Measurements from ENCODE around the gene ZDHHC3.

ZDHHC3 gene

GRCh38 chr3:44926921-44927320 is 49.1 kb downstream of the ZDHHC3 start:
- DNase-seq (ENCODE audit: low spot score) = no peak

- DNase-seq (ENCODE audit: low spot score) = no peak
Observed at GRCh38 chr3:44926172-44926571, 49.8 kb downstream of the ZDHHC3 start.

DNA sequence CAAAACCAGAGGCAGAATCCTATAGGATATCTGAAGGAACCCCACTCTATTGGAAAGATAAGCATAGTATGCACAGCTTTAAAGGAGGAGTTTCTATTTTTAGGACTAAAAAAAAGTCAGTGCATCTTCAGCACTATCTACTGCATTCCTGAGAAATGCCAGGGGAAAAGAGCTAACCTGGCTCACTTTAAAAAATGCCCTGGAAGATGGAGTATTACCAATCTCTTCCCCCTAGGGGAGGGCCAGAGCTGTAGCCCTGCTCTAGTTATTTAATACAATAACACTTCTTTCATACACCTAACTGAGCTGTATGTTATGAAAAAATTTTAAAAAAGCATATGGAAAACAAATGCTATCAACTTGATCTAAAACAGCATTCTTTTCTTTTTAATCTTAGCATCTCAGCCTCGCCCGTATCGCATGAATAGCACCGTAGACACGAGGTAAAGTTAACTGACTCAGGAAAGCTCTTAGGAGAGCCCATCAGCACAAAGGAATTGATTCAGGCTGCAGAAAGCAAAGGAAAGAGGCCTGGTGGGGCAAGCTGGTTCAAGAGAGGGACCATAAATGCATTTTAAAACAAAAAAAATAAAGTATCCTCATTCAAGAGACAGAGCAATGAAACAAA is 51.4 kb downstream of the ZDHHC3 start:
- DNase-seq (ENCODE audit: low spot score) = no peak

DNA sequence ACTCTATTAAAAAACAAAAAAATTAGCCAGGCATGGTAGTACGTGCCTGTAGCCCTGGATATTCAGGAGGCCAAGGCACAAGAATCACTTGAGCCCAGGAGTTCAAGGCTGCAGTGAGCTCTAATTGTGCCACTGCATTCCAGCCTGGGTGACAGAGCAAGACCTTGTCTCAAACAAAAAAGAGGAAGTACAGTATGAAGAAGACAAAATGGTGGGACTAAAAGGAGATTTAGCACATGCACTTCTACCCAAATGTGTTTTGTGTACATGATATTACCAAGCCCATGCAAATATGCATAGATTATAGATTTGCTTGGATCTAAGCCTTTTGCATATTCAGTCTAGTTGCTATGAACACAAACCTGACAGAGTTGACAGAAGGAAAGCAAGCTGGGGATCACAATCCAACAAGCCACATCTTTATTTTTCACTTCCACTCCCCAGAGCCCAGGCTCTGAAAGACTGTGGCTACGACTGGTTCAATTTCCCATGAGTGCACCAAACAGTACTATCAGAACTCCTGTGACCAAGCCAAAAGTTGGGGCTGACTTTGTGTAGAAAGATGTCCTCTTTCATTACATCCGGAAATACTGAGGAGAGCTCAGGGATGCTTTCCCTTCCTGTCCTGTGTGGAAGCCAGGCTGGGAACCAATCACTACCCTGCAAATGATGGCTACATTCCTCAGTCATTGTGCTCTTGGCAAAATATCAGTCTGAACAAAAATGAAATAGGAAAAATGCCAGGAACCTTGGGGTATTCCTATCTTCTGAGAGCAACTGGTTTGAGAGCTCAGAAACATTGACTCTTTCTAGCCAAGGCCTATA is 52.1 kb downstream of the ZDHHC3 start:
- DNase-seq (ENCODE audit: low spot score) = peak; percentile 52

DNA sequence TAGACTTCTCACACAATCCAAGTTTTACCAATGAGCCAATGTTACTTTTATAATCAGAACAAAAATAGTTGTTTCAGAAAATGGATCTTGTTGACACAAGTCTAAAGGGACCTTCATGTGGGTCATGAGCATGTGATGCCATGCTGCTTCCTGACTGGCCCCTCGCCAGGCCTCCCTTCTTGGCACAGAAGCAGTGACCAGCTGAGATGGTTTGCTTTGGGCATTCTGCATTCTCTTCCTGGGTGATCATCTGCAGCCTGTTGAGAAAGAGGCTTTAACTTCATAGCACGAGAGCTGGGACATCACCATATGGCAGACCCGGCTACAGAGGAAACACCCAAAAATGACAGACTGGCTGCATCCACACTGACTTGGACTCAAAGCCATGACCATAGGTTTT is 55.9 kb downstream of the ZDHHC3 start:
- DNase-seq (ENCODE audit: low spot score) = no peak

DNA sequence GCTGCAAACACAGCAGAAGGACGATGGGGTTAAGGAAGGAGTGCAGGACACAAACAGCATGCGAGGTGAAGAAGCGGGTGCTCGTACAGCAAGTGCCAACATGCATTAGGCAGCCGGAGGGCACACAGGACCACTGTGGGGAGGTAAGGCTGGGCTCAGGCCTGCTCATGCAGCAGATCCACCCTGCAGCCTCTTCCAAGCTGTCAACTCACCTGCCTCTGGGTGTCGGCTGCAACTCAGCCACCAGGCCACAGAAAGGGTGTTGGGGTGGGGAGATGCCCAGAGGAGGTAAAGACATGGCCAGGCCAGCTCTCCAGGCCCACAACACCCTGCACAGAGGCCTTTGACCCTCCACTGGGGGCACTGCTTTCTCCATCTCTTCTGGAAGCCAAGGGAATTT is 57.4 kb downstream of the ZDHHC3 start:
- DNase-seq (ENCODE audit: low spot score) = no peak

DNA sequence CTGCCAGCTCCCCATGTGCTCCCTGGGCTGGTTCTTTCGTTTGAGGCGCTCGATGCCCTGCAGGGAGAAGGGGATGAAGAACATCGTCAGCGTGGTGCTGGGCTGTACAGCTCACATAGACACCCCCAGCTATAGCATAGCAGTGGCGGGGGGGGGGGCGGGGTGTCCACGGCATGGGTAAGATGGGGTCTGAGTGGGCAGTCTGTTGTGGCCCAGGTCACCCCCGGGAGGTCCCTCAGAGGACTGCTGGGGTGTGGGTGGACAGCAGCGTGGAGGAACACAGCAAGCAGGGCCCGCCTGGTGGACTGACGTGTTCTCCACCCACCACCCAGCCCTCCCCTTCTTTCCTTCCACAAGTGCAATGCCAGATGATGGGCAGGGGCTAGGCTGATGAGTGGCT is 57.9 kb downstream of the ZDHHC3 start:
- no peak for DNase-seq (ENCODE audit: low spot score)

DNA sequence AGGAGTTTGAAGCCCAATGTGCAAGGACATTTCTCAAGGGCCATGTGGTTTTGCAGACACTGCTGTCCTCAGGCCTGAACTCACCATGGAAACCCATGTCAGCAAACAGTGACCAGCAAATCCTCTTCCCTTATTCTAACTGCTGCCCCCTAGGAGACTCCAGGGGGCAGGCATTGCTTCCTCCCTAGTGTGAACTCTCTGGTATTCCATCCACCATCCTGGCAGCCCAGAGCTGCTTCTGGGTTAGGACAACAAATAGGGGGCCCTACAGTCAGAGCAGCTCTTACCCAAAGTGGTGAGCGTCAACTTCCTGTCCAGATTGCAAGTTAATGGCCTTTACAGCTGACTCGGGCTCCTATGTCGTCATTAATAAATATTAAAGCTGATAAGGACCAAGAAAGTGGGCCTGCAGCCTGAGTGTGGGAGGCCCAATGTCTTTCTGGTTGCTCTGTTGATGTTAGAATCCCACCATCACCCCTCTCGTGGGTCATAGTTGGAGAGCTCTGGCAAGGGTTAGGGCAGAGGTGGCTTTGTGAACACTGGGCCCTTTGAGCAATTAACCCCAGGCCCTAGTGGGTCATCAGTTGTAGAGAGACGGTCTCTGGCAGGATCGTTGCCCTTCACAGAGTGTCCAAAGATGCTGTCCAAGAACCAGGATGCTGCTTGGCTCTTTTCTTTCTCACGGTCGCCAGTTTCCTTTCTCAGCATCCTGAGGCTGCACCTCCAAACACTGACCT is 60.1 kb downstream of the ZDHHC3 start:
- peak; percentile 72 for DNase-seq (ENCODE audit: low spot score)

GRCh38 chr3:44914936-44915335 is 61.0 kb downstream of the ZDHHC3 start:
- peak; percentile 44 for DNase-seq (ENCODE audit: low spot score)

- peak; percentile 82 for DNase-seq (ENCODE audit: low spot score)
Observed at GRCh38 chr3:44913868-44914468, 62.0 kb downstream of the ZDHHC3 start.

DNA sequence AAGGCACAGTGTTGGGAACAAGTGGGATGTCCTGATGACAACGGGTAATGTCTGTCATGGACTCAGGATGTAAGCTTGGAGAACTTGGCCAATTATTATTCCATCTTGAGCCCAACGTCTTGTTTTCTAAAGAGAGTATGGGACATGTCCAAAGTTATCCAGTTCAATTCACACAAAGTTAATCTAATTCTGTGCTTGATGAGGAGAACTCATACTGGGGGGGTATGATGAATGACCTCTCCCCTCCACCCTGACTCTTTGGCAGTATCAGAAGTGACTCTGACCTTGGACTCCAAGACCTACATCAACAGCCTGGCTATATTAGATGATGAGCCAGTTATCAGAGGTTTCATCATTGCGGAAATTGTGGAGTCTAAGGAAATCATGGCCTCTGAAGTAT is 65.3 kb downstream of the ZDHHC3 start:
- no peak for DNase-seq (ENCODE audit: low spot score)

DNA sequence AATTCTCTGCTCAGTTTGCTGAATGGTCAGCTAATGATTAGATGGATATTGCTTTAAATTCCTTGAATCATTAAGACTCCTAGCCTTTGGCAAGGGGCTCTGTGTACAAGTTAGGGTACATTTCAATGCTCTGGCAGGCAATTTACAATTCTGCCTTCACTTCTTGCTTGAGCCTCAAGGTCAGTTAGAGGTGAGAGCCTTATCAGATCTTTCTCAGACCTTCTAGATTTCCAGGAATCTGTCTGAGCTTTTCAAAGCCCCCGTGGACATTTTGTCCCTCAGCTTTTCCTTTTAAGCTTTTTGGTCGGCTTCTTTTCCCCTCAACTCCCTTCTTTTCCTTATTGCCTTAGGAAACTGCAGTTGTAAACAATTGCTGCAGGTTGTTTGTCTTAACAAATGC is 66.9 kb downstream of the ZDHHC3 start:
- no peak for DNase-seq (ENCODE audit: low spot score)

- DNase-seq (ENCODE audit: low spot score) = no peak
Observed at GRCh38 chr3:44907612-44908011, 68.4 kb downstream of the ZDHHC3 start.

DNA sequence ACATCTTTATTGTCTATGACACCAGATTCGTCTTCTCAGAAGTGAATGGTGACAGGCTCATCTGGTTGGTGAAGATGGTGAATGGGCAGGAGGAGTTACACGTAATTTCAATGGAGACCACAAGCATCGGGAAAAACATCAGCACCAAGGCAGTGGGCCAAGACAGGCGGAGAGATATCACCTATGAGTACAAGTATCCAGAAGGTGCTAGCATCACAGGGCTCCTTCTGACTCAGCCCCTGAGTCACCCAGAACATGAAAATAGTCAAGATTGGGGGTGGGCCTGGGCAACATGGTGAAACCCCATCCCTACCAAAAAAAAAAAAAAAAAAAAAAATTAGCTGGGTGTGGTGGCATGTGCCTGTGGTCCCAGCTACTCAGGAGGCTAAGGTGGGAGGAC is 69.0 kb downstream of the ZDHHC3 start:
- no peak for DNase-seq (ENCODE audit: low spot score)

DNA sequence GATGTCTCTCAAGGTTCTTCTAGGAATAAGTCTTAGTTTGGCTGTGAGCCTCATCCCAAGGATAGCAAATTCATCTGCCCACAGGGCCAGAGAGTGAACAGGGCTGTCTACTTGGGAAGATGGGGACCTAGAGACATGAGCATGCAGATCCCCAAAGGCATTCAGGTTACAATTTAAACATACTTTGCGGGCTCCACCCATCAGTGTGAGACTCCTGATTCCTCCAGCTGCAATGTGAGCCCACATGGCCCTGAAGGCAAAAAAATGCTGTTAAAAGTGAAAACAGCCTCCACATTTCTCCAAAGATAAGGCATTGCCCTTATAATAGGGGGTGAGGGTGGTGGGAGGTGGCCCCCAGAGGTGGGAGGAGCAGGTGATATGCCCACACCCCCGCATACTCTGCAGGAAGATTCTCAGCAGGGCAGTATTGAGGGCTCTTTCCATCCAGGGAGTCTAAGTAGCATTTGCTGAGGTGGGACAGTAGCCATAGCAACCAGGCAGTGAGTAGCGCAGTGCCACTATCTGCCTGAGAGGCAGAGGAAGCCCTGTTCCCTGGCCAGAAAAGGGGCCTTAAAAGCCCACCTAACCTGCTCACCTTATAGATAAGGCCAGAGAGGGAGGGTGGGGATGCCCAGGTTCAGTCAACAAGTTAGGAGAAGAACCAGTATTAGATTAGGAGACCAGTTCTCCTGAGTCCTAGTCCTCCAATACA is 70.4 kb downstream of the ZDHHC3 start:
- DNase-seq (ENCODE audit: low spot score) = no peak

- no peak for DNase-seq (ENCODE audit: low spot score)
Observed at GRCh38 chr3:44903751-44904150, 72.2 kb downstream of the ZDHHC3 start.

- no peak for DNase-seq (ENCODE audit: low spot score)
Observed at GRCh38 chr3:44903314-44903713, 72.7 kb downstream of the ZDHHC3 start.

DNA sequence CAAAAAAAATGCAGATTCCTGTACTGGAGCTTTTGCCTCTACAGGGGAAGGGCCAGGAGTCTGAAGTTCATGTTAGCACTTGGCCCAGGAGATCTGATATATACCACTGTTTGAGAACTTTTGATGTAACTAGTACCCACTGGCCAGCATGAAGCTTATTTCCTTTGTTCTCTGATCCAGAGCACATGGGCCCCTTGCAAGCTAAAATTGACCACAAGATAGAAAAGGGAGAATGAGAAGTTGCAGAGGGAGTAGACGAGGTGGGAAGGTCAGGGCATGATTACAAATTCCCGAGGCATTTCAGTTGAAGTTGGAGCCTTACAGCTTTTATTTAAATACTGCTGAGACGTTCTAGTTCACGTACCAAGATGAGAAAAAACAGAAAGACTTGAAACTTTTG is 73.3 kb downstream of the ZDHHC3 start:
- DNase-seq (ENCODE audit: low spot score) = no peak

DNA sequence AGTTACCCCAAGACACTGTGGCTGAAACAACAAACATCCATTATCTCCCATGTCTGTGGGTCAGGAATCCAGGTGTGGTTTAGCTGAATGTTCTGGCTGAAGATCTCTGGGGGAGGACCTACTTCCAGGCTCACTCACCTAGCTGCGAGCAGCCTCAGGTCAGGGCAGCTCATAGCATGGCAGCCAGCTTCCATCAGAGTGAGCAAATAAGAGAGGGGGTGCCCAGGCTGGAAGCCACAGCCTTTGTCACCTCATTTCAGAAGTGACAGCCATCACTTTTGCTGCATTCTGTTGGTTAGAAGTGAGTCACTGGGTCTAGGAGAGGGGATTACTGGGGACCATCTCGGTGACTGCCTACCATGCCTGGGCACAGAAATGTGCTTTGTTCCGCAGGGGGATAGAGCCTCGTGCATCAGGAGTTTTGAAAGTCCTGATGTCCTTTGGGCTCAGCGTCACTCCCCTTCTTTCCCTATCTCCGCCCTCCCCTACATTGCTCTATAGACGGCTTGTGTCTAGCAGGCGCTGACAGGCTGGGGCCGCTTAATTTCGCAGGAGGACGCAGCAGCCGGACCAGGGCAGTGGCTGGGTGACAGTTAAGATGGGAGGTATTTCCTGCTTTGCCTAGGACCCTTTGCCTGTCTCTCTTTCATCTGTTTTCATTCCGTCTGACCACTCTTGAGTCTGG is 76.1 kb downstream of the ZDHHC3 start:
- DNase-seq (ENCODE audit: low spot score) = no peak

DNA sequence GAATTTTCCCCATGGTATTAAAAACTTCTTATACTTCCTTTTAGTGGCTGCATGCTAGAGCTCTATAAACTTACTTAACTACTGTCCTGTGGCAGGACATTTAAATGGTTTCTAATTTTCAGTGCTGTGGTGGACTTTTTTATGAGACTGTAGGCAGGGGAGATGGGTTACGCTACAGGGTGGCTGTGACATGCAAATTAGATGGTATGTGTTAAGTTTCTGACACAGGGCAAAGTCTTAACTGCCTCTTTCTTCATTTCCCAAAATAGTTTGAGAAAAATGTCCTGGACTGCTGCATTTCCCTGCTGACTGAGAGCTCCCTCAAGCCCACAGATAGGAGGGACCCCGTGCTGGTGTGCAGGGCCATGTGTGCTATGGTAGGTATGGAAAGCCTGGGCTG is 79.5 kb downstream of the ZDHHC3 start:
- no peak for DNase-seq (ENCODE audit: low spot score)

DNA sequence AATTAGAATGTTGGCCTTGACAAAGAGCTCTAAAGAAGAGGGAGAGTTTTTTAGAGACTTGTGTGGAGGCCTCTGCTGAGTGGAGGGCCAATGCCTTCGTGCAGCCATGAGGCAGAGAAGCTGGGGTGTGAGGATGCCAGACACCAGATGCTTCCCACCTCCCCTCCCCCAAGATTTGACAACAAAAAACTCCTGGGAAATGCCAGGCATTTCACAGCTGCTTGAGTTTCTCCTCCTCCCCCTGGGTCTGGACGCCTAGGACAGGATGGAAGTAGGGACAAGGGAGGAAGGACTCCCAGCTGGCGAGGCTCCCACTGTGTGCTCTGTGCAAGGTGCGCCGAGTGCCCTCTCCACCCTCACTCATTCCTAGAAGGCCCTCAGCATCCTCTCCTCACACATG is 81.5 kb downstream of the ZDHHC3 start:
- peak; percentile 31 for DNase-seq (ENCODE audit: low spot score)

Measured in hepatic stellate cell (primary cell).